Measurements from ENCODE around the gene PNPLA6.

DNA sequence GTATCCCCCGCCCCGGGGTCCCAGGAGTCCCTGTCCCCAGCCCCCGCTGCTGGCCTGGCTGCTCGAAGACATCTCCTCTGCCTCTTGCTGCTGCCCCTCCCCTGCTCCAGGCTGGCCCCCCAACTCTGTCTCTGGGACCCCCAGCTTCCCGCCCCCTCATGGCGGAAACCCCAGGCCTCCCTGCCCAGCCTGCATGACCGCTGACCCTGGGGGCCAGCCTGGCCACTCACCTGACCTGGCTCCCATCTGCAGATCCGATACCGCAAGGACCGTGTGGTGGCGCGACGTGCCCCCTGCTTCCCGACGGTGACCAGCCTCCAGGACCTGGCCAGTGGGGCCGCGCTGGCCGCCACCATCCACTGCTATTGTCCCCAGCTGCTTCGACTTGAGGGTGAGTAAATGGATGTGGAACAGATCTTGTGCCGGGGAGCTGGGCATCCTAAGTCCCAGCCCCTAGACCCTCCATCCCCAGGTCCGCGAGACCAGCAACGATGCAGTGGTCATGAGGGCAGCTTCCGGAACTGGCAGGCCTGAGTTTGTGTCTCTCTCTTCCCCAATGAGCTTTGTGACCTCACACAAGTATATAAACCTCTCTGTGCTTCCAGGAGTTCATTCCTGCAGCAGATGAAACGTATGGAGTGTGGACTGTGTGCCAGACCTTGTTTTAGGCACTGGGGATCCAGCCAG is 72.5 kb downstream of the PNPLA6 start:
- TF ChIP-seq SUZ12 (IDR thresholded peaks at IDR 0.05) (no peak), ELF4 (IDR thresholded peaks at IDR 0.05) (no peak), BHLHE40 (IDR thresholded peaks at IDR 0.05; ENCODE audit: borderline replicate concordance) (no peak)
